IPS DF 4.7 (cell line): ENCODE measurements around the gene KIAA1549.
"Not testable (repeated sequence)": the region's sequence is repeated elsewhere in the genome, so short reads cannot be mapped to it uniquely, and the experiment has no call there.

ENCODE experiments used
- DNase-seq: peaks from one replicate; pipeline ENCODE4 v3.0.0-alpha.2; 2013; ENCODE audit warnings: low spot score; ENCODE audit errors: extremely low read depth

Gene KIAA1549

DNA sequence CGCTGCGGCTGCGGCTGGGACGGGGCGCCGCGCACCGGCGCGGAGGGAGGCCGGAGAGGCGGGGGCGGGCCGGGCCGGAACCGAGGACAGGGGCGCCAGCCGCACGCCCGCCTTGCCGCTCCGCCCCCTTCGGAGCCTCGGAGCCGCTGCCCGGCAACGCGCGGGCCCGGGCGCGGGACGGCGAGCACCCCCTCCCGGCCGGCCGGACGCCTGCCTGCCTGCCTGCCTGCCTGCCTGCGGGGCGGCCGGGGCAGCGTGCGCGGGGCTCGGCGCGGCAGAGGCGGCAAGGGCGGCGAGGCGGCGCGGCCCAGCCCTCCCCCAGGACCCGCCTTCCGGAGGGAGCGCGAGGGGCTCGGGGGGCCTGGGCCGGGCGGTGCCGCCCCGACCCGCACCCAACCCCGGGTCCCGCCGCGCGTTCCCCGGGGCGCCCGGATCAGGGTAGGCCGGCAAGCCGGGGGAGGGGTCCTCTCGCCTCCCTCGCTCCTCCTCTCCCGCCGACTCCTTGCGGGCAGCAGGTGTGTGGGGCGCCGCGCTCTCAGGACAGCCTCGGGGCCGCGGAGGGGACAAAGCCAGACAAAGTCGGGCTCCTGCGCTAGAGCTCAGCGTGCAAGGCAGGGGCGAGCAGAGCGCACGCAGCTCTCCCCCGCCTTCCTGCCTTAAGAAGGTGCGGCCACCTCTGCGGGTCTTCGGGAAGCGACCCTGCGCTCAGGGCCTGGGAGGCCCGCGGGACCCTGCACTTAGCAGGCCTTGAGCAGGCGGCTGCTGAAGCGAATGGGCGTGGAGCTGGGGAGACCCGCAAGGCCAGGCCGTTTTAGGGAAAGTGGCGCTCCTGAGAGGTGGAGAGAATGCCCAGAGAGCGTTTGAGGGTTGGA, at the start of gene KIAA1549:
Gene KIAA1549, minus strand, starts transcription at position 58 of the 872 bp plus-strand sequence. CDS start 120 bp downstream, outside the sequence.
- no peak for DNase-seq

DNA sequence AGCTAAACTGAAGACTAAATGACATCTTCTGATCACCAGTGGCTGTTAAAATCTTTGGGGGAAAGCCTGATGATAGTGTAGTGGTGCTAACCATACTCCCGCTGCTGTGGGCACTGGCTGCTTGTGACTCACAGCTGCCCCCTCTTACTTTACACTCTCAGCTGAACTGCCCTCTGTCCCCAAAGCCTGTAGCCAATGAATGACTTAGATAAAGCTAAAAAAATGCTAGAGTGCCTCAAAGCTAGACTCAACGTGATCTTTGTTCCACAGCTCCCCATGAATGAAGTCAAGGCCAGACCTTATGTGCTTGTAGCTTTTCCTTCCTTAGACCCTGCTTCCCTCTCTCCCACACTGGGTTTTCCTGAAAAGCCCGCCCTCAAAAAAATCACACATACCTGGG, 48.2 kb upstream of the KIAA1549 start:
- no peak for DNase-seq

DNA sequence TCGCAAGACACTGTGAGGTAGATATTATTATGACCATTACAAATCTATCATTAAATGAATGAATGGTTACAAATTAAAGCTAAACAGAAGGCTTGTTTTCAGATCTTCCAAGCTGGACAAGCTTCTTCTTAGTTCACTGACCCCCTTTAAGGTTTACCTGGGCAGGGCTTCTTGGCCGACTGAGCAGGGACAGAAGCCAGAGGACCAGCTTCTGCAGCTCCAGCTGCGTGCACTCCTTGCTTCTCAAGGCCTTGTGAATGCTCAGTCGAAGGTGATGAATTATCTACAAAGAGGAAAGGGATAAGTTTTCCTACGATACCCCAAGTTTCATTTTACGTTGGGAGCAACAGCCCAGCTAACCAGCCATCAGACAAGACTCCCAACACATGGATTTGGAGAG, 45.4 kb upstream of the KIAA1549 start:
- no peak for DNase-seq

DNA sequence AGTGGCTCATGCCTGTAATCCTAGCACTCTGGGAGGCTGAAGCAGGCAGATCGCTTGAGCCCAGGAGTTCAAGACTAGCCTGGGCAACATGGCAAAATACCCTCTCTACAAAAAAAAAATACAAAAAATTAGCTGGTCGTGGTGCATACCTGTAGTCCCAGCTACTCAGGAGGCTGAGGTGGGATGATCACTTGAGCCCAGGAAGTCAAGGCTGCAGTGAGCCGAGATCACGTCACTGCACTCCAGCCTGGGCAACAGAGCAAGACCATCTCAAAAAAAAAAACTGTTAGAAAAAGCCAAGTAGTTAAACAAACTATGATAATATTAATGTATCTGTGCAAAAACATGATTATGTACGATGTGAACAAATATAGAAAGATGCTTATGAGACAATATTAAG, 44.7 kb upstream of the KIAA1549 start:
- DNase-seq, result not testable (repeated sequence)

DNA sequence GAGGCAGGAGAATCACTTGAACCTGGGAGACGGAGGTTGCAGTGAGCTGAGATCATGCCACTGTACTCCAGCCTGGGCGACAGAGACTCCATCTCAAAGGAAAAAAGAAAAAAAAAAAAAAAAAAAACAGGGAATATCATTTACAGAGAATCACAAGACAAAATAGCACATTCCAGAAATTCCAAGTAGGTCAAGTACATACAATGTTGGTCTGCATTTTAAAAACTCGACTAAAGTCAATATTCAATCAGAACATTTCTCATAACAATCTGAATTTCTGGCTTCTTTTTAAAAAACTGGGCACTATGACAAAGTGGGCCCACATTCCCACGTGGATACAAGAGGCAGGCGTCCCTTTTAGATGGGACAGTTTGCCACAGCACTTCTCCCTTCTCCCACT, 41.9 kb upstream of the KIAA1549 start:
- no peak for DNase-seq

DNA sequence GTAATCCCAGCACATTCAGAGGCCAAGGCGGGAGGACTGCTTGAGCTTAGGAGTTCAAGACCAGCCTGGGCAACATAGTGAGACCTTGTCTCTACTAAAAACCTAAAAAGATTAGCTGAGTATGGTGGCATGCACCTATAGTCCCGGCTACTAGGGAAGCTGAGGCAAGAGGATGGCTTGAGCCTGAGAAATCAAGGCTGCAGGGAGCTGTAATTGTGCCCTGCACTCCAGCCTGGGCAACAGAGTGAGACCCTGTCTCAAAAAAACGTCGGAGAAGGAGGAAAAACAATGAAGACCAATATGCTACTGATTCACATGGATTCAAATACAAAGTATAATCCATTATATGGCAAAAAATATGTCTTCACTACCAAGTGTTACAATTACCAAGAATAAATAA, 41.1 kb upstream of the KIAA1549 start:
- DNase-seq, result no peak

DNA sequence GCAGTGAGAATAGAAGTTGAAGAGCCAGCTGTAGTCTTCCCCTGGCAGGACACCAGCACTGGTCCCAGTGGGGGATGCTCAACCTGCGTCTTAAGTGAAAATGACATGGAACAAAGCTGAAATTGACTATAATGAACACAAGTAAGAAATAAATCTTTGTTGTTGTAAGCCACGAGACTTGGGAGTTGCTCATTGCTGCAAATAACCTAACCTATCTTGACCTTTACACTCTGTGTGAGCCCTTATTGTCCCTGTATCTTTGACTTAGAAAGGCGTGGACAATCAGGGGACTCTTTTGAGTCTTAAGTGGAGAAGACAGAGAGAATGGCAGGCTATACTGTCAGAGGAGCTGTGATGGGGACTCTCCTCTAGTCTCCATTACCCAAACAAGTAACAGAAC, 37.7 kb upstream of the KIAA1549 start:
- DNase-seq, result no peak

DNA sequence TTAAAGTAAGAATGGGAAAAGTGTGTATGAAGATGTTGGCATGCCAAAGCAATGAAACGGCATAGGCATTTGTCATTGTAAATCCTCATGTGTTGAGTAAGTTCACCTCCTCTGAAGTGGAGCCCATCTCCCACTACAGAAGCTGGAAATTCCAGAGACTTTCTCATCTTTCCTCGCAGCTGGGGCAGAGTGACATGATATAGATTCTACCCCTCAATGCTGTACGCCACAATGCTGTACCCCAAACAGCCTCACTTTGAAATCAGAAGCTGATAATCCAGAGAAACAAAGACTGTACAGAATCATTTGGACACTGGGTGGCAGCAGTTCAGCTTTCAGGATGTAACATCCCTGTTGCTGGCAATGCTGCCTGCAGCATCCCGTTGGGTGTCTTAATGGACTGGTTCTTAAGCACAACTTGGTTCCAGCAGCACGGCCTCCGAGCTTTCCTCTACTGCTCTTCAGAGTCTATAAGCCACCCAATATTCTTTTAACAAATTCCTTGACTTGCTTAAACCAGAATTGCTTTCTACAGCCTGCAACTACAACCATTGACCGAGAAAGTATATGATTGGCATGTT, 35.8 kb upstream of the KIAA1549 start:
- no peak for DNase-seq

DNA sequence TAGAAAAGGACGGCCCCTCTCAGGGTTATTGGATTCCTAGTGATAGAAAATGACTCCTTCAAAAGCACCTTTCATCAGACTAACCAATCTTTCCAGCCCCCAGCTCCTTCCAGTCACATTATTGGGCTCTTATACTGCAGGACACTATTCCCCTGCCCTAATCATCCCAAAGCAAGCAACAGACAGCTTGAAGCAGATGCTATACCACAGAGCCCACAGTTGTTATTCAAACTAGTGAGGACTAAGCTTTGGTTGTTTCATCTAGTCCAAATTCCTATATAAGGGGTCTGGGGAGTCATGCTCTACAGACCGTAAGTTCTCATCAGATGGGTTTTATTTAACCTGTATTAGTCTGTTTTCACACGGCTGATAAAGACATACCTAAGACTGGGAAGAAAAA, 30.2 kb upstream of the KIAA1549 start:
- DNase-seq, result no peak

DNA sequence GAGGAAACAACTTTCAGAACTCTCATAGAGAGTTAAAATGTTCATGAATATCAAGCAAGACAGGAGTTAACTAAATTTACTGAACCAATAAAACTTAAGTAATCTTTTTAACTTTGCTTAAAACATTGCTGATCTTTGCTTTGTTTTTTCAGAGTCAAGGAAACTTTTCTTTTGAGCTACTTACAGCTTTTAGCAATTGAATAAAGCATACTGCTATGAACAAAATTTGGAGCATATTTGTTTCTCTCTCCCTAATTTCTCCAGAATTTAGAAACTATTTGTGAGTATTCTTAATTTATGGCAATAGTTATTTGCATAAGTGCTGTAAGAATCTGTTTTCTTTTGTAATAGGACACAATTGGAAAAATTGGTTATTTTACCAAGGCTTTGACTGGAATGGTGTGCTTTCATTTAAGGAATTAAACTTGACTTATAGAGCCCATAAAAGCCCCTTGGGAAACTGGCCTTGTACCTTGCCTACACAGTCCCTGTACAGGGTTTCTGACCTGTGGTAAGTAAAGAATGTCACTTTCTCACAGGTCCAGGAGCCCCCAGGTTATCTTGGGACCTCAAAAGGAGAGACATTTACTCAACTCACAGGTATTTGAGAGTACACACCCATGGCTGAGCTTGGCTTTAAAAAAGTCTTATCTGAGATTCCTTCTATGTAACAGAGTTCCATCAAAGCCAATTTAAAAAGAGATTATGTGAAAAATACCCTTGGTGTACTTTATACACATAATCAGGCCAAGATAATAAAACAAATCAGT, 23.3 kb upstream of the KIAA1549 start:
- DNase-seq, result no peak

DNA sequence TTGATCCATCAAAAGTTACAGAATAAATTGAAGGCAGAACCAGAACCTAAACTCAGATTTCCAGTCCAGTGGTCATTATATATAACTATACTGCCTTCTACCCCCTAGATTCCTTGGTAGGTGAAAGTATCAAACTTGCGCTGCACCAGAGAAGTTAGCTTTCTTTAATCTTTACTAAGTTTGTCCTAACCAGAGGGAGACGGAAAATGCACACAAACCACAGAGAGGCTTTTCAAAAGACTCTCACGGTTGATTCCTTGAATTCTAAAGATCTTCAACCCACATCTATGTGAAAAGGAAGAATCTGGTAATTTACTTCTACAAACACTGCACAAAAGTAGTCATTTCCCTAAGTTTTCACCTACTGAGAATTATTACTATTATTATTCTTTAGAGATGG, 18.2 kb upstream of the KIAA1549 start:
- DNase-seq, result no peak

DNA sequence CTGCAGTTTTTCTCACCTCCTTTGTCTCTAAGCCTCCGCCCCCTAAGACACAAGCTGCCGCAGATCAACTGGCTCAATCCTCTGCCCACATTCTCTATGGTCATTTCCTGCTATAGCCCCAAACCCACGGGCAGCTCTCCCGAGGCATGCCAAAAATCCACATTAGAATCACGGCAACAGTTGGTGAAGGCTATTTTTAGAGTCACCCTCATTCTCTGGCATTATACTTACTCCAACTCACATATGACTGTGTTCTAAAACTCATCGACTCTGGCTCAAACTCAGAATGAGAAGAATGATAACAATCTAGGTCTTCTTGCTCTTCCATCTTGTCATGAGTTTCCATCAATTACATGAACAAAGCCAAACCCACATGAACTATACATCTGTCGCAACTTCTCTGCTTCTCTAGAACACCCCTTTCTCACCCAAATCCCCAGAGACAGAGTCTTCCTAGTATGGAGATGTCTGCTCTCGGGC, 10.9 kb upstream of the KIAA1549 start:
- DNase-seq, result no peak

DNA sequence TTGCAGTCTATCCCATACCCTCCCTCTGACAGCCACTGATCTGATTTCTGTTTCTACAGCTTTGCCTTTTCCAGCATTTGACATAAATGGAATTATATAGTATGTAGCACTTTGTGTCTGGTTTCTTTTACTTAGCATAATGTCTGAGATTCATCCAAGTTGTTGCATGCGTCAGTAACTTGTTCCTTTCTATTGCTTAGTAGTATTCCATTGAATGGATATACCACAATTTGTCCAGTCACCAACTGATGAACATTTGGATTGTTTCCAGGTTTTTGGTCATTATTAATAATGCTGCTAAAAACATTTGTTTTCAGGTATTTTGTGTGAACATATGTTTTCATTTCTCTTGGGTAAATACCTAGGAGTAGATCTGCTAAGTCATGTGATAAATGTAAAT, 6.5 kb upstream of the KIAA1549 start:
- DNase-seq, result no peak

DNA sequence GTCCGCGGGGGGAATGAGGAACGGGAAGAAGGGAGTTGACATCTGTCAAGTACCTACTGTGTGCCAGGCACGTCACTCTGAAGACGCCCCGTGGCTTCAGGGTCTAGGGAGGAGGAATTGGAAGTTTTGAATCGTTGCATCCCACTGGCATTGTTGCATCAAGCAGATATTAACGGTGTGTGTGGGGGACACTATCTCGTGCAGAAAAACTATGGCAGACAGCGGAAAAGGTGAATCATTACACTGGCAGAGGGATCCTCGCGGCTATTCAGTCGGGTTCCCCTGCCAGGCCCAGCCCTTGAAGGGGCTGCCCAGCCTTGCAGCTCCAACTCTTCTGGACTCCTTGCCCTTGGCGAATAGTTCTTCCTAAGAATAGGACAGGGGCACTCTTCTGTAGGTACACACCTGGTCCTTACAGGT, 1.0 kb upstream of the KIAA1549 start:
- DNase-seq, result no peak

DNA sequence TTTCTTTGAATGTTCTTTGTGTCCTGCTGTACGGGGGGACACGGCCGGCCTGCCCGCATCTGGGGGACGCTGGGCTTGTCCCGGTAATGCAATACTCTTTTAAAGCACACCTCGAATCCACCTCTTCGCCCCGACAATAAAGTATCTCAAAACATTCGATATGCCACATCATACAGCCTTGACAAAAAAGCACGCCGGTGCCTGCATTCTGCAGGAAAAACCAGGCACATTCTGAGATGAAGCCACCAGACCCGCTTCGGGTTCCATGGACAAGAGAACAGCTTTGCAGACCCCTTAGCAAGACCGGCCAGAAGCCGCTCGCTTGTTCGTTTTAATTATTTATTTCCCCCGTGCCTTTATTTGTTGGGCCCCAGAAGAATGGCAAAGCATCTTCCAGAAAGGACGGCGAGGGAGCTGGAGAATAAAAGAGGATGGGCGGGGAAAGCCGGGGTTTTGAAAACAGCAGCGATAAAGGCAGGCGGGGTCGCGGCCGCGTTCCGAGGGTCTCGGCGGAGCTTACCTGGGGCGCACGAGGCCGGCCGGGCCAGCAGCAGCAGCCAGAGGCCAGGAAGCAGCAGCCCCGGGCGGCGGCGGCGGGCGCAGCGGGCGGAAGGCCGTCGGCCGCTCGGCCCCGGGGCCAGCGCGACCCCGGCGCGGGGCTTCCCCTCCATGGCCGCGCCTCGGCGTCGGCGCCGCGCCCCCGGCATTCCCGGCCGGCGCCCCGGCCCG, 462 bp downstream of the KIAA1549 start:
- no peak for DNase-seq

DNA sequence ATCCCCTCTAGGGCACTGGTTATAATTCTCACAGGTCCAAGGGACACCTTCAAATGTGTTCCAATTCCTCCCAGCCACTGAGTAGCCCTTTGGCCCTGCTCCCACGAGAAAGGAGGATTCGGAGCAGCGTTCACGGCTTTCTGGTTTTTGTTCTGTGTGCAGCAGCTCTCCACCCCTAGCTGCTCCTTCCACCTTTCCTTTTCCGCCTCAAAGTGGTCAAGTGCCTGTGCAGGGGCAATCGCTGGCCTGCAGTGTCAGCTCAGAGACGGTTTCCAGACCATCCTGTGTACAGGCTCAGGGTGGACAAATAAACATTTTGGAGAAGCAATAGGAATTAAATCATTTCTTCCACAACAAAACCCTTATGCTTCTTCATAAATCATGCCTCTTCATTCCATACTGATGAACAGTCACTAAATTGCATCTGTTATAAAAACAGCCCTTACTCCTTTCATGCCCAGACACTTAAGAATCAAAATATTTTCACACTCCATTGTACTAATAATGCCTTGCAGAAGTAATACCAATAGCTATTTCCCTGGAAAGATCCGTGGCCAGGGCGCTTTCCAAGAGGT, 1.1 kb downstream of the KIAA1549 start:
- DNase-seq, result no peak

DNA sequence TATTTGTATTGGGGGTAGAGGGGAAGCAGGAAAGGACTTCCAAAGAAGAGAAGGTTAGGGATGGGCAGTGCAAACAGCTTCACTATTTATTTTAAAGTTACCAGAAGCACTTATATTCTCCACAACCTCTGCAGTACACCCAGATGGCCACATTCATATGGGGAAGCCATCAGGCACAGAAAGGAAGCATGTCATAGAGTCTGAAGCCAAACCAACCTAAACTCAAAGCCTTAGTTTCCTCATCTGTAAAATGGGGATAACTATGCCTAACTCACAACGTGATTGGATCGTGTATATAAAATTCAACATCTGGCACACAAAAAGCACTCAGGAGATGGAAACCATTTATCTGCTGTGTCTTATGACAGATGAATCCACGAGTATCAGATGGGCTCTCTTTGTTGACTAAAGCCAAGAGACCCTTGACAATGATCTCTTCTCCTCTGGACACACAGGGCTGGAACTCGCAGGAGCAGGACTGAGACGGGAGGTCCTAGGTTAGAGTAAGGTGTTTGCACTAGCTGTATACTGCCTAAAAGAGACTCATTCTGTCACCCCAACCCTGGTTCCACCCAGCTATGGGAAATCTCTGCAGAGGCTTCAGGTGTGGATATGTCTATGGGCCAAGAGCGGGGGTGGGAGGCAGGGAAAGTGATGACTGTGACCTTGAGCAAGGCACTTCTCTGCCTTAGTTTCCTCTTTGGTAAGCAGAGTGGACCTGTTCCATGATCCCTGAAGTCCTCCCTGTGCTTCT, 1.8 kb downstream of the KIAA1549 start:
- no peak for DNase-seq

DNA sequence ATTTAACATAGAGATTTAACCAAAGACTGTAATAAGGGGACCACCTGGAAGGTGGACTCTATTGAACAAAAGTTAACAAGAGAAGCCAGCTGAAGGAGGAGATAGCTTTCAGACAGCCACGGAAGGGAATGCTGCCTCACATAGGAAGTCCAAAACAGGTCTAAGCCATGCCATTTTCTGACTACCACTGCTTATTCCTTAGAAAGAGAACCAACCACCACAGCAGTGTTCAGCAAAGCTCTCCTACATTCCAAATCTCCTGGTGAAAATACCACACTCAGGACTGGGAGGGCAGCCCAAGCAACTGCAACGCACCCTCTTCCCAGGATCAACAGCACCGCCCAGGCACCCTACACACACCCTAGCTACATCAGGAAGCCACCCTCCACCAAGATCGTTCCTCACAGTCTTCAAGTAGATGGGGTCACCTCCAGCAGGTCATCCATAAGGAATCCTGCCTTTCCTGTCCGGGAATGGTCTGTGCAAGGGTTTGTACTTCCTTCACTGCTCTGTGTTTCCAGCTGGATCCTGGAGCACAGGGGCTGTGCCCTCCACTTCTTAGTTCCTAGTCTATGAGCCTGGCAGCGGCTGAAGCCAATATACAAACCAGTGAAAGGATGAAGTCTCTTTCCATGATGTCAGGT, 2.5 kb downstream of the KIAA1549 start:
- DNase-seq, result no peak

DNA sequence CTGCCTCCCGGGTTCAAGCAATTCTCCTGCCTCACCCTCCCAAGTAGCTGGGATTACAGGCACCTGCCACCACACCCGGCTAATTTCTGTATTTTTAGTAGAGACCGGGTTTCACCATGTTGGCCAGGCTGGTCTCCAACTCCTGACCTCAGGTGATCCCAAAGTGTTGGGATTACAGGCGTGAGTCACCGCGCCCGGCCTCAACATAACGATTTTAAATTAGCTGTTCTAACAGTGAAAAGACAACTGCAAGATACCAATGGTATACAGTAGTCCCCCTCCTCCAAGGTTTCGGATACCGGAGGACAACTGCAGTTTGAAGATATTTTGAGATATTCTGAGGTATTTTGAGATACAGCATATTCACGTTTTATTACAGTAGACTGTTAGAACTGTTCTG, 5.0 kb downstream of the KIAA1549 start:
- DNase-seq, result not testable (repeated sequence)
